HUES64 (cell line): ENCODE results near the gene CYB5R3.
A peak's percentile ranks its signal among the peaks of the same experiment; 100 is the strongest.
"Not testable (repeated sequence)": the region's sequence is repeated elsewhere in the genome, so short reads cannot be mapped to it uniquely, and the experiment has no call there.

Experiments used
- H3K27ac ChIP-seq: 2 replicates; pipeline ENCODE4 v1.7.0; 2013; ENCODE audit warnings: low read depth, low read length, inconsistent platforms
- H3K27me3 ChIP-seq: 2 replicates; pipeline ENCODE4 v1.6.1; 2013; ENCODE audit warnings: mild to moderate bottlenecking, low read length; ENCODE audit not compliant: insufficient read depth
- H3K36me3 ChIP-seq: 2 replicates; pipeline ENCODE4 v1.6.1; 2013; ENCODE audit warnings: mild to moderate bottlenecking, low read length; ENCODE audit not compliant: insufficient read depth
- H3K4me1 ChIP-seq: 2 replicates; pipeline ENCODE4 v1.6.1; 2013; ENCODE audit warnings: mild to moderate bottlenecking, low read length, moderate library complexity; ENCODE audit not compliant: insufficient read depth
- H3K4me3 ChIP-seq: 2 replicates; pipeline ENCODE4 v1.5.1; 2013; ENCODE audit warnings: mild to moderate bottlenecking, low read length, moderate library complexity
- H3K9ac ChIP-seq: 2 replicates; pipeline ENCODE4 v1.6.1; 2013; ENCODE audit warnings: mild to moderate bottlenecking, low read depth, low read length
- H3K9me3 ChIP-seq: 2 replicates; pipeline ENCODE4 v1.6.1; 2013; ENCODE audit warnings: low read depth, low read length; ENCODE audit not compliant: insufficient read depth
- WGBS: fragments of 150-250, 120-280 bp; methylation state at CpG from one replicate; pipeline ENCODE4 v1.1.7; 2013; ENCODE audit warnings: missing lambda C conversion rate; 5-methylcytosine and 5-hydroxymethylcytosine counted together

The CYB5R3 gene

GRCh38 chr22:42673898-42674401, 24.8 kb upstream of the CYB5R3 start:
- Histone ChIP-seq H3K9me3 (no peaks in the 10 kb centered on the region), H3K27me3 (no peaks in the 10 kb centered on the region), H3K4me1 (no peaks in the 10 kb centered on the region), H3K4me3 (no peak overlapping the region), H3K36me3 (no peaks in the 10 kb centered on the region), H3K9ac (no peak overlapping the region), H3K27ac (no peak overlapping the region)
- 81% methylated on average over 2 of the region's 2 CpGs for WGBS

GRCh38 chr22:42673071-42673470, 23.9 kb upstream of the CYB5R3 start:
- not testable (repeated sequence) for H3K9me3 ChIP-seq

DNA sequence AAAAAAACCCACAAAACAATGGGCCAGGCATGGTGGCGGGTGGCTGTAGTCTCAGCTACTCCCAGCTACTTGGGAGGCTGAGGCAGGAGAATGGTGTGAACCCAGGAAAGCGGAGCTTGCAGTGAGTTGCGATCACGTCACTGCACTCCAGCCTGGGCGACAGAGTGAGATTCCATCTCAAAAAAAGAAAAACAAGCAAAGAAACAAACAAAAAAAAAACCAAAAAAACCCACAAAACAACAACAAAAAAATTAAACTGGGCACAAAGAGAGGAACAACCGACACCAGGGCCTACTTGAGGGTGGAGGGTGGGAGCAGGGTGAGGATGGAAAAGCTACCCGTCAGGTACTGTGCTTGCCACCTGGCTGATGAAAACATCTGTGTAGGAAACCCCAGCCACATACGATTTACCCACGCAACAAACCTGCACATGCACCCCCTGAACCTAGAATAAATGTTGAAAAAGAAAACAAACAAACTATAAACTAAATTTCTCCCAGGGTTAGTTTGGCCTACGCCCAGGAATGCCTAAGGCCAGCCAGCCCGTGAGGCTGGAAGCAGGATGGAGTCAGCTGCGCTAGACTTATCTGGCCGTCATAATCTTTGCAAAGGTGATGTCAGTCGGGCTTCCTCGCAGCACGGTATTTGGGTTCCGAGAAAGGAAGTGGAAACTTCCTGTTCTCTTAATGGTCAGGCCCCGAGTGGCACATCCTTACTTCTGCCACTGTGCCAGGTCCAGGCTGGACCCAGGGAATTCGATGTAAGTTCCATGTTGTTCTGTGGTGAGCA, 21.9 kb upstream of the CYB5R3 start:
- no peak overlapping the region for H3K4me3 ChIP-seq
- no peaks in the 10 kb centered on the region for H3K27me3 ChIP-seq
- H3K4me1 ChIP-seq: no peaks in the 10 kb centered on the region
- 93% methylated on average over 19 of the region's 19 CpGs for WGBS
- no peaks in the 10 kb centered on the region for H3K36me3 ChIP-seq
- no peaks in the 10 kb centered on the region for H3K9me3 ChIP-seq
- no peak overlapping the region for H3K9ac ChIP-seq
- no peak overlapping the region for H3K27ac ChIP-seq

More at GRCh38 chr22:42673071-42673470, 23.9 kb upstream of the CYB5R3 start:
- not testable (repeated sequence) for H3K27ac ChIP-seq, H3K4me3 ChIP-seq, H3K27me3 ChIP-seq, H3K4me1 ChIP-seq, H3K9ac ChIP-seq, H3K36me3 ChIP-seq
- WGBS: 95% methylated on average over 13 of the region's 13 CpGs

DNA sequence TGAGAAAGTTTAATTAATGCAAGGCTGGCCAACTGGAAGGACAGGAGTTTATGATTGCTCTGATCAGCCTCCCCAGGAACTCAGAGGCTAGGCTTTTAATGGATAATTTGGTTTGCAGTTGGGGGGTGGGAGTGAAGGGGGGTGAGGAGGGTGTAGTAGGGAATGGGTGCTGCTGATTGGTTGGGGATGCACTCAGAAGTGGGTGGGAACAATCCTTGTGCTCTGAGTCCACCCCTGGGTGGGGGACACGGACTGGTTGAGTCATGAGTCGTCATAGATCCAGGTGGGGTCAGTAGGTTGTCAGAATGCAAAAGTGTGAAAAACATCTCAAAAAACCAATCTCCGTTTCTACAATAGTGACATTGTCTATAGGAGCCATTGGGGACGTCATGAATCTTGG, 20.9 kb upstream of the CYB5R3 start:
- Histone ChIP-seq H3K27ac (no peak overlapping the region), H3K36me3 (no peaks in the 10 kb centered on the region), H3K4me1 (no peaks in the 10 kb centered on the region), H3K4me3 (no peak overlapping the region), H3K9me3 (no peaks in the 10 kb centered on the region), H3K27me3 (no peaks in the 10 kb centered on the region), H3K9ac (no peak overlapping the region)
- 89% methylated on average over 4 of the region's 4 CpGs for WGBS

DNA sequence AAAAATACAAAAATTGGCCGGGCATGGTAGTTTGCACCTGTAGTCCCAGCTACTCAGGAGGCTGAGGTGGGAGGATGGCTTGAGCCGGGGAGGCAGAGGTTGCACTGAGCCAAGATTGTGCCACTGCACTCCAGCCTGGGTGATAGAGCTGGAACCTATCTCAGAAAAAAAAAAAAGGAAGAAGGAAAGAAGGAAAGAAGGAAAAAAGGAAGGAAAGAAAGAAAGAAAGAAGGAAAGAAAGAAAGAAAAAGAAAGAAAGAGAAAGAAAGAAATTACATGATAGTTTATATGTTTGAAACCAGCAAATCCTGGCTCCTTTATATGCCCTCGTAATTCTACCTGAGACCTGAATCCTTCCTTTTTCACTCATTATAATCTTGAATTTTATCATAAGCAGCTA, 17.2 kb upstream of the CYB5R3 start:
- not testable (repeated sequence) for H3K27ac ChIP-seq, H3K9ac ChIP-seq, H3K4me3 ChIP-seq, H3K9me3 ChIP-seq, H3K4me1 ChIP-seq, H3K36me3 ChIP-seq
- 88% methylated on average over 3 of the region's 3 CpGs for WGBS
- H3K27me3 ChIP-seq: peaks cover 21% of the 10 kb centered on the region

DNA sequence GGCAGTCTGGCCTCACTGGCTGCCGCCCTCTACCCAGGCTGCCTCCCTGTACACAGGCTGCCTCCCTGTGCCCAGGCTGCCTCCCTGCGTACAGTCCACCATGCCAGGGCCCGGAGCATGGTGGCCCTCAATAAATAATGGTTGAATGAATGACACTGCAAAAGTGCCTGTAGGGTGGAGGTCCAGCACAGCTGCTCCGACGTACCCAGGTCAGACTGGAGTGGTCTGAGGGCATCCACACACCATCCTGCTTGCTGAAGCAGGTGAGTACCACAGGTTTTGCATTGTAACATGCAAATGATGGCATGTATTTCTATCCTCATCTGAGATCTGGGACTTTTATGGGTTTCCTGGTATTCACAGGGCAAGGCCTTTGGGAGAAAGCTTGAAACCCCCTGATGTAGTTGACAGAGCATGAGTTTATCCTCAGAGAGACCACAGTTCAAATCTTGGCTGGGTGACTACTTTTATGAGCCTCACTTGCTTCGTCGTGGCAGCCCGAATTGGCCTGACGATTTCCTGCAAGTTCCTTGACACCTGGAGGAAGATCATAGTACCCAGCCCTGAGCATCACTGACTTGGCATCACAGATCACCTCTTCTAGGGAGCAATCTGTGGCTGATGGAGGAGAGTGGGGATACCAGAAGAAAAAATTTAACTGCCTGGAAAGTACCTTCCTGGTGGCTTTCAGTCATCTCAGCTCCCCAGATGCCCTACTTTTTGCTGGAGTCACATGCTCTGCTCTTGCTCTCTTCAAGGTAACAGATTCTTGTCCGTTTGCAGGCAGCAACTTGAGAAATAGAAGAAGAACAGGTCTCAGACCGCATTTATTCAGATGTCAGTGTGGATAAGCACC, 16.0 kb upstream of the CYB5R3 start:
- H3K9me3 ChIP-seq: no peaks in the 10 kb centered on the region
- whole genome bisulfite sequencing: 85% methylated on average over 10 of the region's 11 CpGs
- no peak overlapping the region for H3K9ac ChIP-seq
- no peaks in the 10 kb centered on the region for H3K4me1 ChIP-seq
- H3K36me3 ChIP-seq: no peaks in the 10 kb centered on the region
- H3K27ac ChIP-seq: no peak overlapping the region
- peaks cover 21% of the 10 kb centered on the region for H3K27me3 ChIP-seq
- no peak overlapping the region for H3K4me3 ChIP-seq

DNA sequence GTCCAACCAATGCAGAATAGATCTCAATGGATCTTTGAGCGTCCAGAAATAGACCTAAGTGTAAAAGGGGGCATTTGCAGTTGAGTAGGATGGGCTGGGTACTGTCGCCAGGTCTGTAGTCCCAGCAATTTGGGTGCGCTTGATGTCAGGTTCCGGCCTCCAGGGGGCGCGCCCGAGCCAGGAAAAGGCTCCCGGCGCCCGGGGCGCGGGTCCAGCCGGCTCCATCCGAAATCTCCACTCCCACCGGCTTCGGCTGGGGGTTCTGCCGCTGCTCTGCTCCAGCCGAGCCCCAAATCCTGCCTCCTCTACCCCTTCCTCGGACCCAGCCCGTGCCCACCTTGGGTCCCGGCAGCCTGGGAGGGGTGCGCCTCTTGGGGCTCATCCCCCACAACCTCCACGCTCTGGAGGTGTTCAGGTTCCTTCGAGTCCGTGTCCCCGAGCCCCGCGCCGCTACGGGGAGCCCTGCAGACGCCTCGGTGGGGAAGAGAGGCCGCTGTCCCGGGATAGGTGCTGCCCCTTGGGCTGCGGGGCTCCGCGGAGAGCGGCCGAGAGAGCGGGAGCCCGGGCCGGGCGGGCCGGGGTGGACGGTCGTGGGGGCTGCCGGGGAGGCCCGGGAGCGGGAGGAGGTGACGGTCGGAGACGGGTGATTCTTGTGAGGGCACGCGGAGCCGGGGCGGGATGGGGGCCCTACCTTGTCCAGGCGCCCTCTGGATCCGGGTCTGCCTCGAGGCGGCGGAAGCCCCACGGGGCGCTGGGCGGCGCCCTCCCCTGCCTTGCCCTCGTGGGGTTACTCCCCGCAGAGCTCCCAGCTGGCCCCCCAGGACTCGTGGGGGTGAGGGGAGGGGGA, 13.0 kb upstream of the CYB5R3 start:
- H3K27ac ChIP-seq: no peak overlapping the region
- H3K9me3 ChIP-seq: no peaks in the 10 kb centered on the region
- H3K4me1 ChIP-seq: no peaks in the 10 kb centered on the region
- H3K27me3 ChIP-seq: peaks cover 21% of the 10 kb centered on the region
- no peaks in the 10 kb centered on the region for H3K36me3 ChIP-seq
- H3K9ac ChIP-seq: no peak overlapping the region; the same call in 1 of the 2 replicates
- peak overlapping the region; percentile 62 for H3K4me3 ChIP-seq
- WGBS: 6% methylated on average over 68 of the region's 68 CpGs

- H3K9me3 ChIP-seq: no peaks in the 10 kb centered on the region
- no peaks in the 10 kb centered on the region for H3K27me3 ChIP-seq
- H3K9ac ChIP-seq: no peak overlapping the region
- no peaks in the 10 kb centered on the region for H3K4me1 ChIP-seq
- WGBS: 96% methylated on average over 8 of the region's 8 CpGs
- no peaks in the 10 kb centered on the region for H3K36me3 ChIP-seq
- no peak overlapping the region for H3K27ac ChIP-seq
- no peak overlapping the region for H3K4me3 ChIP-seq
Observed at GRCh38 chr22:42656578-42656977, 7.4 kb upstream of the CYB5R3 start.

GRCh38 chr22:42655693-42656092, 6.5 kb upstream of the CYB5R3 start:
- 74% methylated on average over 9 of the region's 9 CpGs for WGBS
- no peaks in the 10 kb centered on the region for H3K4me1 ChIP-seq
- H3K9me3 ChIP-seq: no peaks in the 10 kb centered on the region
- H3K36me3 ChIP-seq: no peaks in the 10 kb centered on the region
- H3K27ac ChIP-seq: no peak overlapping the region
- no peak overlapping the region for H3K9ac ChIP-seq
- no peaks in the 10 kb centered on the region for H3K27me3 ChIP-seq
- no peak overlapping the region for H3K4me3 ChIP-seq

- no peak overlapping the region for H3K4me3 ChIP-seq
- no peaks in the 10 kb centered on the region for H3K36me3 ChIP-seq
- no peak overlapping the region for H3K27ac ChIP-seq
- no peaks in the 10 kb centered on the region for H3K4me1 ChIP-seq
- no peak overlapping the region for H3K9ac ChIP-seq
- no peaks in the 10 kb centered on the region for H3K9me3 ChIP-seq
- no peaks in the 10 kb centered on the region for H3K27me3 ChIP-seq
- WGBS: 95% methylated on average over 7 of the region's 7 CpGs
Observed at GRCh38 chr22:42654436-42655073, 5.4 kb upstream of the CYB5R3 start.
